GM12878 (cell line): ENCODE results near the gene DPYSL4. TPM values are rescaled to one million over a fixed set of nuclear protein-coding genes. Genes with fewer than 3 reads are reported as not detected.

Source experiments
- ATAC-seq: fragments of 200-7000 bp; cut with Tn5 transposase; 3 replicates; pipeline ENCODE4 v1.9.1; 2020; ENCODE audit warnings: mild to moderate bottlenecking, moderate library complexity
- BruUV-seq: library from RNA; stranded (reverse); fragments of 400-500 nt; replicated peaks from 2 replicates; lab custom pipeline; 2021; lab: Mats Ljungman, UMichigan
- CTCF ChIA-PET: fragments of 300-600 bp; sonication (Branson Sonifier 250); formaldehyde crosslinking; extraction: SDS; loops from one replicate; lab custom pipeline; 2021; ENCODE audit warnings: inconsistent platforms; lab: Yijun Ruan, JAX
- POLR2A ChIA-PET: fragments of 350-600 bp; formaldehyde crosslinking; extraction: SDS; loops from one replicate; lab custom pipeline; 2021; ENCODE audit warnings: inconsistent platforms; lab: Charles Lee
- RAD21 ChIA-PET: fragments of 300-600 bp; sonication (Branson Sonifier 250); formaldehyde crosslinking; loops from one replicate; lab custom pipeline; 2023; ENCODE audit warnings: antibody characterized with exemption; ENCODE audit not compliant: unreplicated experiment; lab: Charles Lee
- SMC1A ChIA-PET: fragments of 300-600 bp; sonication (Branson Sonifier 250); formaldehyde crosslinking; loops from one replicate; lab custom pipeline; 2023; ENCODE audit not compliant: unreplicated experiment, uncharacterized antibody; lab: Charles Lee
- DNase-seq: peaks from one replicate; pipeline ENCODE4 v3.0.0-alpha.2; 2011; ENCODE audit warnings: low read depth, low spot score
- FAIRE-seq: peaks from 3 replicates; lab custom pipeline; 2011; peaks lifted over from hg19 to GRCh38; lab: Jason Lieb, UNC
- H2AFZ ChIP-seq: 2 replicates; pipeline ENCODE4 v1.6.0; 2011; ENCODE audit warnings: low read depth, low read length, control low read depth; ENCODE audit not compliant: control insufficient read depth
- H3K27ac ChIP-seq: 2 replicates; pipeline ENCODE4 v1.5.1; 2011; ENCODE audit warnings: control low read depth; ENCODE audit not compliant: control insufficient read depth, insufficient read depth
- H3K27me3 ChIP-seq, 2 experiments: replicated peaks in 1 of 2; 2 replicates each; pipeline versions ENCODE4 v1.6.0 to v1.6.1; 2011; ENCODE audit warnings: low read length in 1 of 2; ENCODE audit not compliant: control insufficient read depth in 2 of 2, insufficient read depth in 2 of 2
- H3K36me3 ChIP-seq, 2 experiments: 2 replicates each; pipeline ENCODE4 v1.5.1; 2011; ENCODE audit warnings: low read length in 1 of 2; ENCODE audit not compliant: control insufficient read depth in 2 of 2, insufficient read depth in 2 of 2
- H3K4me1 ChIP-seq: 2 replicates; pipeline ENCODE4 v1.6.1; 2011; ENCODE audit warnings: mild to moderate bottlenecking, low read length, moderate library complexity, mixed read lengths; ENCODE audit not compliant: control insufficient read depth, insufficient read depth
- H3K4me2 ChIP-seq: 2 replicates; pipeline ENCODE4 v1.6.0; 2011; ENCODE audit warnings: control low read depth; ENCODE audit not compliant: control insufficient read depth, insufficient read depth
- H3K4me3 ChIP-seq: fragments of 200-600 bp; sonication (generic); 2 replicates; pipeline ENCODE4 v1.5.1; 2016
- H3K79me2 ChIP-seq: 2 replicates; pipeline ENCODE4 v1.6.0; 2011; ENCODE audit warnings: low read length; ENCODE audit not compliant: control insufficient read depth, insufficient read depth
- H3K9ac ChIP-seq: 2 replicates; pipeline ENCODE4 v1.8.0; 2011; ENCODE audit warnings: low read length, control low read depth, mixed read lengths; ENCODE audit not compliant: control insufficient read depth, insufficient read depth
- H3K9me3 ChIP-seq: replicated peaks from 3 replicates; pipeline ENCODE4 v1.5.1; 2011; ENCODE audit warnings: mild to moderate bottlenecking, low read length; ENCODE audit not compliant: control insufficient read depth, insufficient read depth
- H4K20me1 ChIP-seq: 2 replicates; pipeline ENCODE4 v1.6.0; 2011; ENCODE audit not compliant: control insufficient read depth, insufficient read depth
- CHD1 ChIP-seq: IDR thresholded peaks from 2 replicates; pipeline ENCODE4 v1.6.1; 2012; ENCODE audit warnings: low read depth, low read length, improper control_type of control experiment
- FOXM1 ChIP-seq: IDR thresholded peaks from 2 replicates; pipeline ENCODE4 v1.6.1; 2012; ENCODE audit warnings: low read depth, mild to moderate bottlenecking, inconsistent platforms, low read length, moderate library complexity
- HDAC6 ChIP-seq: fragments of 200-600 bp; sonication (generic); IDR thresholded peaks from one replicate; pipeline ENCODE4 v1.8.0; 2017; ENCODE audit warnings: antibody characterized with exemption; ENCODE audit not compliant: unreplicated experiment
- MEF2A ChIP-seq: IDR thresholded peaks from 2 replicates; pipeline ENCODE4 v1.6.1; 2011; ENCODE audit warnings: low read depth, mild to moderate bottlenecking, low read length, moderate library complexity; ENCODE audit not compliant: insufficient read depth
- MEF2B ChIP-seq: fragments of 450-650 bp; IDR thresholded peaks from 2 replicates; pipeline ENCODE4 v1.6.1; 2018; ENCODE audit warnings: mild to moderate bottlenecking, moderate library complexity; ENCODE audit not compliant: partially characterized antibody, poor library complexity, severe bottlenecking
- SMAD1 ChIP-seq: fragments of 450-650 bp; IDR thresholded peaks from 2 replicates; pipeline ENCODE4 v1.6.1; 2018; ENCODE audit warnings: mild to moderate bottlenecking, low read depth; ENCODE audit not compliant: partially characterized antibody
- TCF3 ChIP-seq: IDR thresholded peaks from 2 replicates; pipeline ENCODE4 v1.6.1; 2012; ENCODE audit warnings: low read depth, mild to moderate bottlenecking, low read length, borderline replicate concordance; ENCODE audit not compliant: insufficient read depth
- ZNF24 ChIP-seq: fragments of 450-650 bp; IDR thresholded peaks from 2 replicates; pipeline ENCODE4 v1.6.1; 2017; ENCODE audit warnings: antibody characterized with exemption, mild to moderate bottlenecking
- WGBS: methylation state at CpG from one replicate; pipeline ENCODE4 v1.1.6; 2016; ENCODE audit warnings: low lambda C conversion rate; ENCODE audit not compliant: insufficient replicate concordance, insufficient coverage; ENCODE audit errors: missing lambda C conversion rate; 5-methylcytosine and 5-hydroxymethylcytosine counted together
- in situ Hi-C: fragments of 300-500 bp; cut with MboI; formaldehyde crosslinking; loops from 9 replicates; pipeline ENCODE4 v1.14.3; 2018; ENCODE audit warnings: mixed read lengths
- intact Hi-C: fragments of 100-400 bp; cut with micrococcal nuclease; formaldehyde crosslinking; loops from one replicate; pipeline ENCODE4 v1.14.2; 2022; ENCODE audit not compliant: unreplicated experiment
- polyA plus RNA-seq, 11 experiments: library from polyadenylated mRNA; depleted of rRNA in 4 of 11; unstranded in 6 of 11; stranded (reverse) in 5 of 11; fragments of >200 nt; fragmentation: Nextera tagmentation in 4 of 11; fragmentation: Illumina TruSeq in 1 of 11; extraction: Ambion mirVana in 4 of 11; extraction: Trizol in 1 of 11; gene quantifications; 1 replicate in 1 of 11; 2 replicates in 10 of 11; pipeline versions ENCODE4 v1.2.1 to v1.2.3, GENCODE V29; 2011 to 2016; ENCODE audit warnings: inconsistent platforms in 2 of 11, missing spikeins in 2 of 11, low read depth in 1 of 11
- total RNA-seq, 4 experiments: library from RNA; depleted of rRNA in 3 of 4; stranded (reverse); fragments of >200 nt in 3 of 4; fragmentation: Illumina TruSeq in 1 of 4; extraction: Trizol in 1 of 4; gene quantifications; 2 replicates each; pipeline versions ENCODE4 v1.2.1 to v1.2.3, GENCODE V29; 2013 to 2021
- TF ChIP-seq, protein P1 (sequence below): fragments of 450-650 bp; formaldehyde crosslinking; IDR thresholded peaks from 2 replicates; pipeline ENCODE4 v1.5.0; 2022; ENCODE audit warnings: mild to moderate bottlenecking, missing genetic modification characterization
- TF ChIP-seq, protein P2 (sequence below): fragments of 450-650 bp; IDR thresholded peaks from 2 replicates; pipeline ENCODE4 v1.6.1; 2017; ENCODE audit warnings: borderline replicate concordance
- TF ChIP-seq, protein P3 (sequence below): fragments of 450-650 bp; IDR thresholded peaks from 2 replicates; pipeline ENCODE4 v1.6.1; 2017; ENCODE audit warnings: low read depth, mild to moderate bottlenecking, moderate library complexity

DPYSL4 gene
- total and polyA plus RNA-seq, 10 of the 15 experiments (the other 5 are each of a cell fraction or from before 2014, with no cell fraction given), result 0.10 to 0.21 TPM; not detected in 8

DNA sequence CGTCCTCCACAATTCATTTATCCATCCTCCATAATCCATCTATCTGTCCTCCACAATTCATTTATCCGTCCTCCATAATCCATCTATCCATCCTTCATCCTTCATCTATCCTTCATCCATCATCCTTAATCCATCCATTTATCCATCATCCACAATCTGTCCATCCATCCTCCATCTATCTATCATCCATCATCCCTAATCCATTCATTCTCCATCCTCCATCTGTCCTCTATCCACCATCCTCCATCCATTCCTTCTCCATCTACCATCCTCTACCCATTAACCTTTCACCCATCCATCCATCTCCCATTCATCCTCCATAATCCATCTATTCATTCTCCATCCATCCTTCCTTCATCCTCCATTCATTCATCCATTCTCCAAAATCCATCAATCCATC lies 36.0 kb upstream of the DPYSL4 start:
- intact Hi-C loops, result no loop called here
- 48% methylated on average over 2 of the region's 2 CpGs for WGBS
- Histone ChIP-seq H3K4me1 (no peaks in the 10 kb centered on the region), H3K9me3 (no peaks in the 10 kb centered on the region), H3K9ac (no peak overlapping the region)
- no TSS peak for BruUV-seq
- POLR2A ChIA-PET, result no interaction called here
- CTCF ChIA-PET, result no interaction called here
- FAIRE-seq, result no peak
- TF ChIP-seq FOXM1, result no peak
- TF ChIP-seq, protein P1, sequence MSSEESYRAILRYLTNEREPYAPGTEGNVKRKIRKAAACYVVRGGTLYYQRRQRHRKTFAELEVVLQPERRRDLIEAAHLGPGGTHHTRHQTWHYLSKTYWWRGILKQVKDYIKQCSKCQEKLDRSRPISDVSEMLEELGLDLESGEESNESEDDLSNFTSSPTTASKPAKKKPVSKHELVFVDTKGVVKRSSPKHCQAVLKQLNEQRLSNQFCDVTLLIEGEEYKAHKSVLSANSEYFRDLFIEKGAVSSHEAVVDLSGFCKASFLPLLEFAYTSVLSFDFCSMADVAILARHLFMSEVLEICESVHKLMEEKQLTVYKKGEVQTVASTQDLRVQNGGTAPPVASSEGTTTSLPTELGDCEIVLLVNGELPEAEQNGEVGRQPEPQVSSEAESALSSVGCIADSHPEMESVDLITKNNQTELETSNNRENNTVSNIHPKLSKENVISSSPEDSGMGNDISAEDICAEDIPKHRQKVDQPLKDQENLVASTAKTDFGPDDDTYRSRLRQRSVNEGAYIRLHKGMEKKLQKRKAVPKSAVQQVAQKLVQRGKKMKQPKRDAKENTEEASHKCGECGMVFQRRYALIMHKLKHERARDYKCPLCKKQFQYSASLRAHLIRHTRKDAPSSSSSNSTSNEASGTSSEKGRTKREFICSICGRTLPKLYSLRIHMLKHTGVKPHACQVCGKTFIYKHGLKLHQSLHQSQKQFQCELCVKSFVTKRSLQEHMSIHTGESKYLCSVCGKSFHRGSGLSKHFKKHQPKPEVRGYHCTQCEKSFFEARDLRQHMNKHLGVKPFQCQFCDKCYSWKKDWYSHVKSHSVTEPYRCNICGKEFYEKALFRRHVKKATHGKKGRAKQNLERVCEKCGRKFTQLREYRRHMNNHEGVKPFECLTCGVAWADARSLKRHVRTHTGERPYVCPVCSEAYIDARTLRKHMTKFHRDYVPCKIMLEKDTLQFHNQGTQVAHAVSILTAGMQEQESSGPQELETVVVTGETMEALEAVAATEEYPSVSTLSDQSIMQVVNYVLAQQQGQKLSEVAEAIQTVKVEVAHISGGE (CRISPR knock-in tag), result no peak
- TF ChIP-seq SMAD1, result no peak
- no peak for TF ChIP-seq MEF2A
- no peak for TF ChIP-seq ZNF24
- TF ChIP-seq, protein P2, sequence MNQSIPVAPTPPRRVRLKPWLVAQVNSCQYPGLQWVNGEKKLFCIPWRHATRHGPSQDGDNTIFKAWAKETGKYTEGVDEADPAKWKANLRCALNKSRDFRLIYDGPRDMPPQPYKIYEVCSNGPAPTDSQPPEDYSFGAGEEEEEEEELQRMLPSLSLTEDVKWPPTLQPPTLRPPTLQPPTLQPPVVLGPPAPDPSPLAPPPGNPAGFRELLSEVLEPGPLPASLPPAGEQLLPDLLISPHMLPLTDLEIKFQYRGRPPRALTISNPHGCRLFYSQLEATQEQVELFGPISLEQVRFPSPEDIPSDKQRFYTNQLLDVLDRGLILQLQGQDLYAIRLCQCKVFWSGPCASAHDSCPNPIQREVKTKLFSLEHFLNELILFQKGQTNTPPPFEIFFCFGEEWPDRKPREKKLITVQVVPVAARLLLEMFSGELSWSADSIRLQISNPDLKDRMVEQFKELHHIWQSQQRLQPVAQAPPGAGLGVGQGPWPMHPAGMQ, result no peak
- no peak for TF ChIP-seq HDAC6
- TF ChIP-seq, protein P3, sequence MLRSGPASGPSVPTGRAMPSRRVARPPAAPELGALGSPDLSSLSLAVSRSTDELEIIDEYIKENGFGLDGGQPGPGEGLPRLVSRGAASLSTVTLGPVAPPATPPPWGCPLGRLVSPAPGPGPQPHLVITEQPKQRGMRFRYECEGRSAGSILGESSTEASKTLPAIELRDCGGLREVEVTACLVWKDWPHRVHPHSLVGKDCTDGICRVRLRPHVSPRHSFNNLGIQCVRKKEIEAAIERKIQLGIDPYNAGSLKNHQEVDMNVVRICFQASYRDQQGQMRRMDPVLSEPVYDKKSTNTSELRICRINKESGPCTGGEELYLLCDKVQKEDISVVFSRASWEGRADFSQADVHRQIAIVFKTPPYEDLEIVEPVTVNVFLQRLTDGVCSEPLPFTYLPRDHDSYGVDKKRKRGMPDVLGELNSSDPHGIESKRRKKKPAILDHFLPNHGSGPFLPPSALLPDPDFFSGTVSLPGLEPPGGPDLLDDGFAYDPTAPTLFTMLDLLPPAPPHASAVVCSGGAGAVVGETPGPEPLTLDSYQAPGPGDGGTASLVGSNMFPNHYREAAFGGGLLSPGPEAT, result no peak
- TF ChIP-seq MEF2B, result no peak
- TF ChIP-seq CHD1, result no peak
- TF ChIP-seq TCF3, result no peak
- TF ChIP-seq, all 136 proteins: peak for 0
- SMC1A ChIA-PET, result no interaction called here
- RAD21 ChIA-PET, result no interaction called here
- in situ Hi-C loops, result no loop called here
- Histone ChIP-seq H3K36me3 (no peaks in the 10 kb centered on the region), H3K27me3 (no peaks in the 10 kb centered on the region), H3K4me3 (no peak overlapping the region), H3K79me2 (no peaks in the 10 kb centered on the region), H4K20me1 (no peaks in the 10 kb centered on the region), H3K4me2 (no peak overlapping the region), H2AFZ (no peak overlapping the region), H3K27ac (no peak overlapping the region)
- DNase-seq (no peak), ATAC-seq (no peak)
